ENCODE measurements around the gene GSG1. TPM values are rescaled to one million over a fixed set of nuclear protein-coding genes. Genes with fewer than 3 reads are reported as not detected.

The GSG1 gene
- total RNA-seq, 1 donor from 2014 or later = not detected

GRCh38 chr12:13120413-13120812 is 16.9 kb upstream of the GSG1 start:
- Mint-ChIP-seq H3K4me1 (ENCODE audit: low read depth, unreplicated experiment) (peaks cover 3% of the 10 kb centered on the region), H3K36me3 (ENCODE audit: unreplicated experiment) (no peaks in the 10 kb centered on the region), H3K27me3 (ENCODE audit: unreplicated experiment) (peaks cover 4% of the 10 kb centered on the region), H3K27ac (ENCODE audit: unreplicated experiment) (no peak overlapping the region), H3K4me3 (ENCODE audit: unreplicated experiment) (no peak overlapping the region), H3K9me3 (ENCODE audit: unreplicated experiment) (peaks cover 3% of the 10 kb centered on the region)
- DNase-seq = no peak
- no peak for TF ChIP-seq CTCF (IDR thresholded peaks at IDR 0.05; ENCODE audit: partially characterized antibody, unreplicated experiment)

GRCh38 chr12:13119826-13120225 is 16.4 kb upstream of the GSG1 start:
- peaks cover 2% of the 10 kb centered on the region for H3K27me3 Mint-ChIP-seq (ENCODE audit: unreplicated experiment)
- TF ChIP-seq CTCF (IDR thresholded peaks at IDR 0.05; ENCODE audit: partially characterized antibody, unreplicated experiment) = no peak
- DNase-seq = no peak
- no peak overlapping the region for H3K27ac Mint-ChIP-seq (ENCODE audit: unreplicated experiment)
- H3K9me3 Mint-ChIP-seq (ENCODE audit: unreplicated experiment) = peaks cover 3% of the 10 kb centered on the region
- H3K36me3 Mint-ChIP-seq (ENCODE audit: unreplicated experiment) = no peaks in the 10 kb centered on the region
- no peak overlapping the region for H3K4me3 Mint-ChIP-seq (ENCODE audit: unreplicated experiment)
- H3K4me1 Mint-ChIP-seq (ENCODE audit: low read depth, unreplicated experiment) = peaks cover 3% of the 10 kb centered on the region

GRCh38 chr12:13117029-13117428 is 13.6 kb upstream of the GSG1 start:
- Mint-ChIP-seq H3K27me3 (ENCODE audit: unreplicated experiment) (no peaks in the 10 kb centered on the region), H3K4me1 (ENCODE audit: low read depth, unreplicated experiment) (peaks cover 5% of the 10 kb centered on the region), H3K4me3 (ENCODE audit: unreplicated experiment) (no peak overlapping the region), H3K9me3 (ENCODE audit: unreplicated experiment) (no peaks in the 10 kb centered on the region), H3K27ac (ENCODE audit: unreplicated experiment) (no peak overlapping the region), H3K36me3 (ENCODE audit: unreplicated experiment) (peaks cover 4% of the 10 kb centered on the region)
- DNase-seq = no peak
- TF ChIP-seq CTCF (IDR thresholded peaks at IDR 0.05; ENCODE audit: partially characterized antibody, unreplicated experiment) = no peak

- Mint-ChIP-seq H3K4me1 (ENCODE audit: low read depth, unreplicated experiment) (peaks cover 5% of the 10 kb centered on the region), H3K27me3 (ENCODE audit: unreplicated experiment) (no peaks in the 10 kb centered on the region), H3K9me3 (ENCODE audit: unreplicated experiment) (no peaks in the 10 kb centered on the region), H3K36me3 (ENCODE audit: unreplicated experiment) (peaks cover 4% of the 10 kb centered on the region), H3K27ac (ENCODE audit: unreplicated experiment) (no peak overlapping the region), H3K4me3 (ENCODE audit: unreplicated experiment) (no peak overlapping the region)
- no peak for DNase-seq
- TF ChIP-seq CTCF (IDR thresholded peaks at IDR 0.05; ENCODE audit: partially characterized antibody, unreplicated experiment) = no peak
Measured at GRCh38 chr12:13116259-13116658, 12.8 kb upstream of the GSG1 start.

- no peak overlapping the region for H3K4me3 Mint-ChIP-seq (ENCODE audit: unreplicated experiment)
- H3K27ac Mint-ChIP-seq (ENCODE audit: unreplicated experiment) = no peak overlapping the region
- no peak for TF ChIP-seq CTCF (IDR thresholded peaks at IDR 0.05; ENCODE audit: partially characterized antibody, unreplicated experiment)
- peaks cover 9% of the 10 kb centered on the region for H3K4me1 Mint-ChIP-seq (ENCODE audit: low read depth, unreplicated experiment)
- no peaks in the 10 kb centered on the region for H3K27me3 Mint-ChIP-seq (ENCODE audit: unreplicated experiment)
- DNase-seq = no peak
- peaks cover 4% of the 10 kb centered on the region for H3K36me3 Mint-ChIP-seq (ENCODE audit: unreplicated experiment)
- H3K9me3 Mint-ChIP-seq (ENCODE audit: unreplicated experiment) = peaks cover under 1% of the 10 kb centered on the region
Measured at GRCh38 chr12:13114251-13115052, 11.0 kb upstream of the GSG1 start.
